ENCODE measurements around the gene TEAD4. TPM values are rescaled to one million over a fixed set of nuclear protein-coding genes. Genes with fewer than 3 reads are reported as not detected.
A peak's percentile ranks its signal among the peaks of the same experiment; 100 is the strongest.

The TEAD4 gene
- total RNA-seq, 2 experiments from 2014 or later = not detected

DNA sequence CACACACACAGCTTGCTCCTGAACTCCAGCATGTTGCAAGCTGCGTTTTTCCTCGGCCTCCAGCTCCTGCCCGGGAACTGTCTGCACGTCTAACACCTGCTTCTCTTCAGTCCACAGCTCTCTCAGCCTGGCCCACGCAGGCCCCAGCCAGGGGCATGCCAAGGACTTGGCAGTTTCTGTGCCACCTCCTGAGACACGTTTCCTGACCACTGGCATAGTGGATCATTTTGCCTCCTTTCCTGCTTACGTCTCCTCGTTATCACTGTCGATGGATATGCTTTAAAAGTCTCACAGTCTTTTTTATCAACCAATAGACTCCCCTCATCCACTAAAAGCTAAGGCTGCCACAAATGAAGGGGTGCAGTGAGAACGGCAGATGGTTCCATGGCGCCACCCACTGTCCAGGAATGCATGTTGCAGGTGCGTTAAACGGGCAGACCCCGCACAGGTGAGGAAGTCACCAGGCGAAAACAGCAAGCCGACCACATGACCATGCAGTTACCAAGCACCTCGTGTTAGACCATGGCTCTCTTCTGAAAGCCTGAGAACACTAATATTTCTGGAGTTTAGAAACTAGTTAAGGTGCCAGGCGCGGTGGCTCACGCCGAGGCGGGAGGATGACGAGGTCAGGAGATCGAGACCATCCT, 14.7 kb upstream of the TEAD4 start:
- Histone ChIP-seq H3K9me2 (ENCODE audit: insufficient read depth, low read length) (no peaks in the 10 kb centered on the region), H3K4me3 (ENCODE audit: low read depth, low read length, poor library complexity, severe bottlenecking) (no peak overlapping the region), H3K27ac (ENCODE audit: low read depth, low read length, poor library complexity, severe bottlenecking) (no peak overlapping the region), H3K36me3 (ENCODE audit: insufficient read depth, low read length) (no peaks in the 10 kb centered on the region), H3K4me1 (ENCODE audit: insufficient read depth, low read length, poor library complexity, severe bottlenecking) (no peaks in the 10 kb centered on the region), H3K9me3 (ENCODE audit: low read length) (no peaks in the 10 kb centered on the region), H4K20me1 (ENCODE audit: insufficient read depth, low read length) (no peaks in the 10 kb centered on the region), H3K4me2 (ENCODE audit: low read length) (no peak overlapping the region), H2AFZ (ENCODE audit: low read length) (no peak overlapping the region), H3K79me2 (ENCODE audit: insufficient read depth, low read depth, low read length) (no peaks in the 10 kb centered on the region)
- no TSS peak for BruUV-seq (replicated peaks)
- intact Hi-C loops (cut with micrococcal nuclease; ENCODE audit: unreplicated experiment) = loop anchor here (2.0 to 5.0 kb wide), 2 partner anchors 52 to 98 kb away; partner anchors contain the start of gene TULP3
- TF ChIP-seq, protein P1, sequence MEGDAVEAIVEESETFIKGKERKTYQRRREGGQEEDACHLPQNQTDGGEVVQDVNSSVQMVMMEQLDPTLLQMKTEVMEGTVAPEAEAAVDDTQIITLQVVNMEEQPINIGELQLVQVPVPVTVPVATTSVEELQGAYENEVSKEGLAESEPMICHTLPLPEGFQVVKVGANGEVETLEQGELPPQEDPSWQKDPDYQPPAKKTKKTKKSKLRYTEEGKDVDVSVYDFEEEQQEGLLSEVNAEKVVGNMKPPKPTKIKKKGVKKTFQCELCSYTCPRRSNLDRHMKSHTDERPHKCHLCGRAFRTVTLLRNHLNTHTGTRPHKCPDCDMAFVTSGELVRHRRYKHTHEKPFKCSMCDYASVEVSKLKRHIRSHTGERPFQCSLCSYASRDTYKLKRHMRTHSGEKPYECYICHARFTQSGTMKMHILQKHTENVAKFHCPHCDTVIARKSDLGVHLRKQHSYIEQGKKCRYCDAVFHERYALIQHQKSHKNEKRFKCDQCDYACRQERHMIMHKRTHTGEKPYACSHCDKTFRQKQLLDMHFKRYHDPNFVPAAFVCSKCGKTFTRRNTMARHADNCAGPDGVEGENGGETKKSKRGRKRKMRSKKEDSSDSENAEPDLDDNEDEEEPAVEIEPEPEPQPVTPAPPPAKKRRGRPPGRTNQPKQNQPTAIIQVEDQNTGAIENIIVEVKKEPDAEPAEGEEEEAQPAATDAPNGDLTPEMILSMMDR (conservative IDR thresholded peaks at IDR 0.05; ENCODE audit: low read length) = peak; percentile 87
- TF ChIP-seq EZH2phosphoT487 (IDR thresholded peaks at IDR 0.05; ENCODE audit: borderline replicate concordance, low read depth, low read length) = no peak
- DNase-seq (ENCODE audit: low spot score) = peak; percentile 53
- ChIA-PET POLR2A (interaction anchor here (0.5 kb wide), 1 partner anchor 88 kb away, joined by 3 read pairs; no protein-coding TSS in a partner anchor), CTCF (ENCODE audit: unreplicated experiment) (no interaction called here)

GRCh38 chr12:2949411-2949810, 9.8 kb upstream of the TEAD4 start:
- Histone ChIP-seq H3K4me2 (ENCODE audit: low read length) (no peak overlapping the region), H3K4me3 (ENCODE audit: low read depth, low read length, poor library complexity, severe bottlenecking) (no peak overlapping the region), H3K9me2 (ENCODE audit: insufficient read depth, low read length) (no peaks in the 10 kb centered on the region), H3K27ac (ENCODE audit: low read depth, low read length, poor library complexity, severe bottlenecking) (no peak overlapping the region), H3K36me3 (ENCODE audit: insufficient read depth, low read length) (no peaks in the 10 kb centered on the region), H3K79me2 (ENCODE audit: insufficient read depth, low read depth, low read length) (no peaks in the 10 kb centered on the region), H2AFZ (ENCODE audit: low read length) (no peak overlapping the region), H3K4me1 (ENCODE audit: insufficient read depth, low read length, poor library complexity, severe bottlenecking) (no peaks in the 10 kb centered on the region), H4K20me1 (ENCODE audit: insufficient read depth, low read length) (no peaks in the 10 kb centered on the region), H3K9me3 (ENCODE audit: low read length) (no peaks in the 10 kb centered on the region)
- POLR2A ChIA-PET = interaction anchor here (1.5 kb wide), 1 partner anchor 11 kb away, joined by 4 read pairs; no protein-coding TSS in a partner anchor
- BruUV-seq (replicated peaks) = no TSS peak
- TF ChIP-seq, protein P1 (conservative IDR thresholded peaks at IDR 0.05; ENCODE audit: low read length) = no peak
- no peak for TF ChIP-seq EZH2phosphoT487 (IDR thresholded peaks at IDR 0.05; ENCODE audit: borderline replicate concordance, low read depth, low read length)
- CTCF ChIA-PET (ENCODE audit: unreplicated experiment) = no interaction called here
- intact Hi-C loops (cut with micrococcal nuclease; ENCODE audit: unreplicated experiment) = no loop called here
- DNase-seq (ENCODE audit: low spot score) = no peak

DNA sequence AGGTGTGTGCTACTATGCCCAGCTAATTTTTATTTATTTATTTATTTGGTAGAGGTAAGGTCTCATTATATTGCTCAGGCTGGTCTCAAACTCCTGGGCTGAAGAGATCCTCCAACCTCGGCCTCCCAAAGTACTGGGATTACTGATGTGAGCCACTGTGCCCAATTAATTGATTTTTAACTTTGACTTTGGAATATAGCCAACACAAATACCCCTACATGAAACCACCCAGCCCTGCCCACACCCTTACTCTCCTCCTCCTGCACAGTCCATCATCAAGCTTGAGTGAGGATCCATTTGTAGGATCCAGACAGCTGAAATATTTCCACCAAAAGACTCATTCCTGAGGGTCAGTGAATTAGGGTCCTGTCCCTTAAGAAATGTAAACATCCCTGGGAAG, 3.3 kb upstream of the TEAD4 start:
- Histone ChIP-seq H4K20me1 (ENCODE audit: insufficient read depth, low read length) (no peaks in the 10 kb centered on the region), H3K4me1 (ENCODE audit: insufficient read depth, low read length, poor library complexity, severe bottlenecking) (no peaks in the 10 kb centered on the region), H3K4me3 (ENCODE audit: low read depth, low read length, poor library complexity, severe bottlenecking) (no peak overlapping the region), H3K9me2 (ENCODE audit: insufficient read depth, low read length) (no peaks in the 10 kb centered on the region), H3K36me3 (ENCODE audit: insufficient read depth, low read length) (no peaks in the 10 kb centered on the region), H3K4me2 (ENCODE audit: low read length) (no peak overlapping the region), H3K9me3 (ENCODE audit: low read length) (no peaks in the 10 kb centered on the region), H3K27ac (ENCODE audit: low read depth, low read length, poor library complexity, severe bottlenecking) (no peak overlapping the region), H2AFZ (ENCODE audit: low read length) (no peak overlapping the region), H3K79me2 (ENCODE audit: insufficient read depth, low read depth, low read length) (no peaks in the 10 kb centered on the region)
- no TSS peak for BruUV-seq (replicated peaks)
- ChIA-PET POLR2A (no interaction called here), CTCF (ENCODE audit: unreplicated experiment) (interaction anchor here (0.6 kb wide), 1 partner anchor 602 kb away, joined by 3 read pairs; no protein-coding TSS in a partner anchor)
- intact Hi-C loops (cut with micrococcal nuclease; ENCODE audit: unreplicated experiment) = no loop called here
- TF ChIP-seq, protein P1 (conservative IDR thresholded peaks at IDR 0.05; ENCODE audit: low read length) = no peak
- TF ChIP-seq EZH2phosphoT487 (IDR thresholded peaks at IDR 0.05; ENCODE audit: borderline replicate concordance, low read depth, low read length) = no peak
- DNase-seq (ENCODE audit: low spot score) = no peak

Data from OCI-LY7 (cell line).